Activated CD8-positive, alpha-beta T cell treated with anti-CD3 and anti-CD28 coated beads, Interleukin-2, amount 10 ng/mL, durations not matched to agents 7 days and 5 days (primary cell): ENCODE measurements around the gene TDRD7. TPM values are rescaled to one million over a fixed set of nuclear protein-coding genes. Genes with fewer than 3 reads are reported as not detected.

ENCODE experiments used
- ATAC-seq: fragments of 150-1000 bp; cut with Tn5 transposase; one replicate; pipeline ENCODE4 v1.10.0; 2021; ENCODE audit warnings: moderate library complexity
- CTCF ChIA-PET: fragments of 350-600 bp; sonication (Branson Sonifier 250); formaldehyde crosslinking; loops from one replicate; lab custom pipeline; 2021; ENCODE audit warnings: antibody characterized with exemption; lab: Charles Lee
- POLR2A ChIA-PET: fragments of 350-600 bp; sonication (Branson Sonifier 250); formaldehyde crosslinking; loops from one replicate; lab custom pipeline; 2021; ENCODE audit warnings: antibody characterized with exemption; lab: Charles Lee
- DNase-seq: peaks from one replicate; pipeline ENCODE4 v3.0.0-alpha.2; 2020
- H3K27ac Mint-ChIP-seq: one replicate; pipeline ENCODE4 v1.8.0; 2021; ENCODE audit warnings: mild to moderate bottlenecking, mixed read lengths
- H3K27me3 Mint-ChIP-seq: one replicate; pipeline ENCODE4 v1.8.0; 2021; ENCODE audit warnings: low read depth, mixed read lengths
- H3K36me3 Mint-ChIP-seq: one replicate; pipeline ENCODE4 v1.8.0; 2021; ENCODE audit warnings: low read depth, mixed read lengths
- H3K4me1 Mint-ChIP-seq: one replicate; pipeline ENCODE4 v1.8.0; 2021; ENCODE audit warnings: low read depth, mixed read lengths
- H3K4me3 Mint-ChIP-seq: one replicate; pipeline ENCODE4 v1.8.0; 2021; ENCODE audit warnings: mild to moderate bottlenecking, mixed read lengths
- H3K9me3 Mint-ChIP-seq: one replicate; pipeline ENCODE4 v1.8.0; 2022; ENCODE audit warnings: mixed read lengths; ENCODE audit not compliant: insufficient read depth
- total RNA-seq, 2 experiments: library from RNA; stranded (reverse); gene quantifications; one replicate each; pipeline ENCODE4 v1.2.3, GENCODE V29; 2021

TDRD7 gene
- total RNA-seq, 2 experiments from 2014 or later: 9.3 to 9.6 TPM

GRCh38 chr9:97521576-97522333, 109.9 kb downstream of the TDRD7 start:
- H3K4me1 Mint-ChIP-seq: no peaks in the 10 kb centered on the region
- ATAC-seq: no peak
- no peak overlapping the region for H3K4me3 Mint-ChIP-seq
- CTCF ChIA-PET: no interaction called here
- H3K36me3 Mint-ChIP-seq: no peaks in the 10 kb centered on the region
- no peak for DNase-seq
- H3K27ac Mint-ChIP-seq: no peak overlapping the region
- H3K27me3 Mint-ChIP-seq: peaks cover 30% of the 10 kb centered on the region
- POLR2A ChIA-PET: no interaction called here
- H3K9me3 Mint-ChIP-seq: no peaks in the 10 kb centered on the region

GRCh38 chr9:97524424-97524823, 112.5 kb downstream of the TDRD7 start:
- no peaks in the 10 kb centered on the region for H3K36me3 Mint-ChIP-seq
- ChIA-PET POLR2A (no interaction called here), CTCF (no interaction called here)
- H3K4me1 Mint-ChIP-seq: no peaks in the 10 kb centered on the region
- H3K4me3 Mint-ChIP-seq: no peak overlapping the region
- no peak overlapping the region for H3K27ac Mint-ChIP-seq
- H3K9me3 Mint-ChIP-seq: no peaks in the 10 kb centered on the region
- DNase-seq: no peak
- no peak for ATAC-seq
- H3K27me3 Mint-ChIP-seq: peaks cover 12% of the 10 kb centered on the region

- ATAC-seq (no peak), DNase-seq (no peak)
- Mint-ChIP-seq H3K27me3 (peaks cover 5% of the 10 kb centered on the region), H3K27ac (no peak overlapping the region), H3K36me3 (no peaks in the 10 kb centered on the region), H3K9me3 (no peaks in the 10 kb centered on the region), H3K4me1 (no peaks in the 10 kb centered on the region), H3K4me3 (no peak overlapping the region)
- ChIA-PET CTCF (no interaction called here), POLR2A (no interaction called here)
Measured at GRCh38 chr9:97525451-97525850, 113.6 kb downstream of the TDRD7 start.

GRCh38 chr9:97526895-97527575, 115.1 kb downstream of the TDRD7 start:
- CTCF ChIA-PET: no interaction called here
- Mint-ChIP-seq H3K9me3 (no peaks in the 10 kb centered on the region), H3K27ac (no peak overlapping the region), H3K27me3 (no peaks in the 10 kb centered on the region), H3K4me3 (no peak overlapping the region), H3K4me1 (no peaks in the 10 kb centered on the region), H3K36me3 (no peaks in the 10 kb centered on the region)
- no peak for DNase-seq
- no peak for ATAC-seq
- POLR2A ChIA-PET: no interaction called here

- ATAC-seq: no peak
- H3K4me1 Mint-ChIP-seq: no peaks in the 10 kb centered on the region
- H3K27me3 Mint-ChIP-seq: peaks cover 3% of the 10 kb centered on the region
- ChIA-PET CTCF (no interaction called here), POLR2A (no interaction called here)
- no peaks in the 10 kb centered on the region for H3K36me3 Mint-ChIP-seq
- H3K4me3 Mint-ChIP-seq: no peak overlapping the region
- no peak overlapping the region for H3K27ac Mint-ChIP-seq
- DNase-seq: no peak
- H3K9me3 Mint-ChIP-seq: no peaks in the 10 kb centered on the region
Measured at GRCh38 chr9:97527626-97528528, 116.0 kb downstream of the TDRD7 start.

- ATAC-seq (no peak), DNase-seq (no peak)
- no peak overlapping the region for H3K27ac Mint-ChIP-seq
- H3K27me3 Mint-ChIP-seq: peaks cover 4% of the 10 kb centered on the region
- POLR2A ChIA-PET: no interaction called here
- no peak overlapping the region for H3K4me3 Mint-ChIP-seq
- H3K36me3 Mint-ChIP-seq: no peaks in the 10 kb centered on the region
- no peaks in the 10 kb centered on the region for H3K4me1 Mint-ChIP-seq
- no peaks in the 10 kb centered on the region for H3K9me3 Mint-ChIP-seq
- CTCF ChIA-PET: no interaction called here
Measured at GRCh38 chr9:97528529-97529230, 116.8 kb downstream of the TDRD7 start.

- Mint-ChIP-seq H3K4me3 (no peak overlapping the region), H3K4me1 (no peaks in the 10 kb centered on the region), H3K36me3 (no peaks in the 10 kb centered on the region), H3K9me3 (no peaks in the 10 kb centered on the region), H3K27me3 (peaks cover 5% of the 10 kb centered on the region), H3K27ac (no peak overlapping the region)
- no peak for DNase-seq
- ChIA-PET CTCF (no interaction called here), POLR2A (interaction anchor here (0.6 kb wide), 1 partner anchor 1019 kb away, joined by 5 read pairs; no protein-coding TSS in a partner anchor)
- no peak for ATAC-seq
Measured at GRCh38 chr9:97529363-97530076, 117.6 kb downstream of the TDRD7 start.

GRCh38 chr9:97531888-97532376, 120.0 kb downstream of the TDRD7 start:
- H3K4me1 Mint-ChIP-seq: no peaks in the 10 kb centered on the region
- CTCF ChIA-PET: interaction anchor here (1.0 to 1.1 kb wide), 2 partner anchors 67 kb away, joined by 3 read pairs; no protein-coding TSS in a partner anchor
- H3K27me3 Mint-ChIP-seq: peaks cover 5% of the 10 kb centered on the region
- POLR2A ChIA-PET: no interaction called here
- H3K4me3 Mint-ChIP-seq: no peak overlapping the region
- no peak overlapping the region for H3K27ac Mint-ChIP-seq
- H3K9me3 Mint-ChIP-seq: no peaks in the 10 kb centered on the region
- ATAC-seq (no peak), DNase-seq (no peak)
- no peaks in the 10 kb centered on the region for H3K36me3 Mint-ChIP-seq

- H3K27ac Mint-ChIP-seq: no peak overlapping the region
- ChIA-PET CTCF (no interaction called here), POLR2A (interaction anchor here (0.6 kb wide), 1 partner anchor 45 kb away, joined by 3 read pairs; no protein-coding TSS in a partner anchor)
Measured at GRCh38 chr9:97534185-97534584, 122.3 kb downstream of the TDRD7 start.

GRCh38 chr9:97534961-97535594, 123.2 kb downstream of the TDRD7 start:
- CTCF ChIA-PET: no interaction called here

More at GRCh38 chr9:97534185-97534584, 122.3 kb downstream of the TDRD7 start:
- no peaks in the 10 kb centered on the region for H3K36me3 Mint-ChIP-seq
- no peak for ATAC-seq
- peaks cover 18% of the 10 kb centered on the region for H3K27me3 Mint-ChIP-seq
- no peak for DNase-seq
- no peaks in the 10 kb centered on the region for H3K4me1 Mint-ChIP-seq
- no peak overlapping the region for H3K4me3 Mint-ChIP-seq
- no peaks in the 10 kb centered on the region for H3K9me3 Mint-ChIP-seq

More at GRCh38 chr9:97534961-97535594, 123.2 kb downstream of the TDRD7 start:
- H3K4me1 Mint-ChIP-seq: no peaks in the 10 kb centered on the region
- DNase-seq (no peak), ATAC-seq (no peak)
- H3K36me3 Mint-ChIP-seq: no peaks in the 10 kb centered on the region
- no peak overlapping the region for H3K4me3 Mint-ChIP-seq
- H3K27me3 Mint-ChIP-seq: peaks cover 21% of the 10 kb centered on the region
- no peak overlapping the region for H3K27ac Mint-ChIP-seq
- H3K9me3 Mint-ChIP-seq: no peaks in the 10 kb centered on the region
- POLR2A ChIA-PET: no interaction called here
